Activated CD8-positive, alpha-beta memory T cell treated with anti-CD3 and anti-CD28 coated beads for 1 hour (primary cell): ENCODE measurements around the gene TMEM117.

ENCODE experiments used
- DNase-seq, 2 donors: peaks; one replicate each; pipeline ENCODE4 v3.0.0-alpha.2; 2020; ENCODE audit warnings: low read depth in 1 of 2; ENCODE audit errors: extremely low read depth in 1 of 2

TMEM117 gene

GRCh38 chr12:43883748-43884147 is 47.9 kb downstream of the TMEM117 start:
- no peak for DNase-seq

GRCh38 chr12:43884683-43885410 is 49.0 kb downstream of the TMEM117 start:
- DNase-seq = no peak

- DNase-seq = no peak
Measured at GRCh38 chr12:43887397-43887796, 51.5 kb downstream of the TMEM117 start.

GRCh38 chr12:43891856-43892574 is 56.1 kb downstream of the TMEM117 start:
- no peak for DNase-seq

- DNase-seq = no peak
Measured at GRCh38 chr12:43893670-43894069, 57.8 kb downstream of the TMEM117 start.

GRCh38 chr12:43895580-43896206 is 59.8 kb downstream of the TMEM117 start:
- DNase-seq = no peak

- no peak for DNase-seq
Measured at GRCh38 chr12:43896496-43896895, 60.6 kb downstream of the TMEM117 start.

- no peak for DNase-seq
Measured at GRCh38 chr12:43898474-43898873, 62.6 kb downstream of the TMEM117 start.

GRCh38 chr12:43899574-43899973 is 63.7 kb downstream of the TMEM117 start:
- DNase-seq = no peak

GRCh38 chr12:43903686-43904085 is 67.8 kb downstream of the TMEM117 start:
- DNase-seq = no peak

- DNase-seq = no peak
Measured at GRCh38 chr12:43912859-43913258, 77.0 kb downstream of the TMEM117 start.

- no peak for DNase-seq
Measured at GRCh38 chr12:43914391-43914790, 78.5 kb downstream of the TMEM117 start.

GRCh38 chr12:43914923-43915468 is 79.1 kb downstream of the TMEM117 start:
- DNase-seq = no peak

GRCh38 chr12:43917896-43918295 is 82.0 kb downstream of the TMEM117 start:
- DNase-seq = no peak

- no peak for DNase-seq
Measured at GRCh38 chr12:43921666-43922337, 85.9 kb downstream of the TMEM117 start.

- no peak for DNase-seq
Measured at GRCh38 chr12:43930032-43930431, 94.2 kb downstream of the TMEM117 start.

GRCh38 chr12:43931187-43931586 is 95.3 kb downstream of the TMEM117 start:
- no peak for DNase-seq

- DNase-seq = no peak
Measured at GRCh38 chr12:43935581-43935980, 99.7 kb downstream of the TMEM117 start.

- no peak for DNase-seq
Measured at GRCh38 chr12:43937947-43938346, 102.1 kb downstream of the TMEM117 start.

GRCh38 chr12:43942379-43942778 is 106.5 kb downstream of the TMEM117 start:
- DNase-seq = no peak

GRCh38 chr12:43945983-43946382 is 110.1 kb downstream of the TMEM117 start:
- no peak for DNase-seq
